Stimulated activated naive CD8-positive, alpha-beta T cell treated with anti-CD3 and anti-CD28 coated beads, Interleukin-15, amount 100 ng/mL, for 72 hours (primary cell): ENCODE measurements around the gene LSM14B.
"Not testable (repeated sequence)": the region's sequence is repeated elsewhere in the genome, so short reads cannot be mapped to it uniquely, and the experiment has no call there.

Experiments
- ATAC-seq: fragments of 150-1000 bp; cut with Tn5 transposase; 2 replicates; pipeline ENCODE4 v1.10.0; 2021; ENCODE audit warnings: mild to moderate bottlenecking, moderate library complexity
- DNase-seq, 2 donors: peaks; one replicate each; pipeline ENCODE4 v3.0.0; 2021 to 2022
- H3K27ac Mint-ChIP-seq, 2 donors: one replicate each; pipeline ENCODE4 v1.8.0; 2022; ENCODE audit warnings: mild to moderate bottlenecking in 2 of 2, mixed read lengths in 2 of 2, moderate library complexity in 2 of 2
- H3K27me3 Mint-ChIP-seq: one replicate; pipeline ENCODE4 v1.8.0; 2022; ENCODE audit warnings: mixed read lengths
- H3K4me1 Mint-ChIP-seq: one replicate; pipeline ENCODE4 v1.8.0; 2022; ENCODE audit warnings: mild to moderate bottlenecking, mixed read lengths
- H3K4me3 Mint-ChIP-seq, 2 donors: one replicate each; pipeline ENCODE4 v1.8.0; 2022; ENCODE audit warnings: mild to moderate bottlenecking in 2 of 2, mixed read lengths in 2 of 2, moderate library complexity in 1 of 2
- H3K9me3 Mint-ChIP-seq, 2 donors: one replicate each; pipeline ENCODE4 v1.8.0; 2022; ENCODE audit warnings: mixed read lengths in 2 of 2

LSM14B gene

DNA sequence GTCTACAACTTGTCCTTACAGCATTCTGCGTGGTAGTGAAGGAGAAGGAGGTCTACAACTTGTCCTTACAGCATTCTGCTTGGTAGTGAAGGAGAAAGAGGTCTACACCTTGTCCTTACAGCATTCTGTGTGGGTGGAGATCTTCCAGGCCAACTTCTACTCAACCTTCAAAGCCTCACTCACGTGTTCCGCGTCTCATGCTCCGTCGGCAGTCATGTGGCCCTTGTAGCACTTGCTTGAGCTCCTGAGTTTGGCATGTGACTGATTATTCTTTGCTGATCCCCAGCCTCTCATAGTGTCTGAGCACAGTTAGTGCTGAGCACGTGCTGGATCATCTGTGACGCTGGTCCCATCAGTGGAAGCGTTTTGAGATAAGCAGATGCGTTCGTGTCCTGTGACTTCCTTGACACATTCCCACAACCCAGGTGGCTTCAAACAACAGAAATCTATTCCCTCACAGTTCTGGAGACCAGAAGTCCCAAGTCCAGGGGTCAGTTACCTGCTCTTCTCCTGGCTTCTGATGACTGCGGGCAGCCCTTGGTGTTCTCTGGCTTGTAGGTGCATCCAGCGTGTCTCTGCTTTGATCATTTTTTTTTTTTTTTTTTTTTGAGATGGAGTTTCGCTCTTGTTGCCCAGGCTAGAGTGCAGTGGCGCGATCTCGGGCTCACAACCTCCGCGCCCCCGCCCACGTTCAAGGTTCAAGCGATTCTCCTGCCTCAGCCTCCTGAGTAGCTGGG, 23.9 kb downstream of the LSM14B start:
- Mint-ChIP-seq H3K27ac (no peak overlapping the region), H3K4me1 (peaks cover 52% of the 10 kb centered on the region), H3K9me3 (no peaks in the 10 kb centered on the region), H3K4me3 (no peak overlapping the region), H3K27me3 (no peaks in the 10 kb centered on the region)
- no peak for ATAC-seq
- no peak for DNase-seq

DNA sequence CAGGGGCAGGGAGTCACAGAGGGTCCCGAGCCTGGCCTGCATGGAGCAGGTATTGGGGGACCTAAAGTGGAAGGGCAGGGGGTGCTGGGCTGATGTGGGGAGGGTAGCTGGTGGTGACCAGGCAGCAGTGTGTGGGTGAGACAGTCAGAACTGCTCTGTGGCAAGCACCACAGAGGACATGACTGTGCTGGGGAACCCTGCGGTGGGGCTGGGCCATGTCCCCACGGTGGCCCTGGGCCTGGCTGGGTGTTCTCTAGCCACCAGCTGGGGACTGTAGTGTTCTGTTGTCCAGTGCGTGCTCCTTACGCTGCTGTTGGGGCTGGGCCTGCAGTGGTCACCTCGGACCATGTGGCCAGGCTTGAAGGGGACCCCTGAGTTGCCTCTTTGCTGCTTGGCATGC, 24.9 kb downstream of the LSM14B start:
- DNase-seq (no peak), ATAC-seq (no peak)
- no peak overlapping the region for H3K27ac Mint-ChIP-seq
- H3K4me3 Mint-ChIP-seq, result no peak overlapping the region
- no peaks in the 10 kb centered on the region for H3K27me3 Mint-ChIP-seq
- H3K9me3 Mint-ChIP-seq, result peaks cover 0 to 2% of the 10 kb centered on the region in 2 donors
- peaks cover 46% of the 10 kb centered on the region for H3K4me1 Mint-ChIP-seq

DNA sequence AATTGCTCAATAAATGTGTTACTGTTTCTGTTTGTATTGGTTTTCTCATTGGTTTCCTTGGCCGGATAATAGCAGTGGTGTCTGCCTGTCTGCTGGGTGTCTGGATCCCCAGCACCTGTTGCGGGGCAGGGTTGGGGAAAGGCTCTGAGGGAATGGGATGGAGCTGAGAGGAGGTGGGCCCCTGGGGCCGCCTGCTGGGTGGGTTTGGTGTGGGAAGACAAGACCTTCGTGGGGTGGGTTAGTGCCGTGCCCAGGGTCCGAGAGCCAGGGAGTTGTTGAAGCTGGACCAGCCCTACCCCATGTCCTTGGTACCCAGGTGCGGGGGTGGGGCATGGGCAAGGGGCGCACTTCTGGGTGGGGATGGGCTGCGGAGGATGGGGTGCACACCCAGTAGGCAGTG, 25.3 kb downstream of the LSM14B start:
- no peak for ATAC-seq
- Mint-ChIP-seq H3K27ac (peak overlapping the region in 1 of 2 donors; percentile 54), H3K4me3 (no peak overlapping the region), H3K27me3 (no peaks in the 10 kb centered on the region), H3K9me3 (peaks cover 0 to 6% of the 10 kb centered on the region in 2 donors), H3K4me1 (peaks cover 47% of the 10 kb centered on the region)
- no peak for DNase-seq

DNA sequence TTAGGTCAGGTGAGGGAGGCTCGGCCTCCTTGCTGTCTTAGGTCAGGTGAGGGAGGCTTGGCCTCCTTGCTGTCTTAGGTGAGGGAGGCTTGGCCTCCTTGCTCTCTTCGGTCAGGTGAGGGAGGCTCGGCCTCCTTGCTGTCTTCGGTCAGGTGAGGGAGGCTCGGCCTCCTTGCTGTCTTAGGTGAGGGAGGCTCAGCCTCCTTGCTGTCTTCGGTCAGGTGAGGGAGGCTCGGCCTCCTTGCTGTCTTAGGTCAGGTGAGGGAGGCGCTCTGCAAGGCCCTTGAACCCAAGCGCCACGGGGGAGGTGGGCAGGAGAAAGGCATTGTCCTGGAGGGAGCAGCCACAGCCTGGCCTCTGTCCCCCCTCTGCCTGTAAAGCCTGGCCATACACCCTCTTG, 26.1 kb downstream of the LSM14B start:
- not testable (repeated sequence) for ATAC-seq
- peaks cover 47% of the 10 kb centered on the region for H3K4me1 Mint-ChIP-seq

DNA sequence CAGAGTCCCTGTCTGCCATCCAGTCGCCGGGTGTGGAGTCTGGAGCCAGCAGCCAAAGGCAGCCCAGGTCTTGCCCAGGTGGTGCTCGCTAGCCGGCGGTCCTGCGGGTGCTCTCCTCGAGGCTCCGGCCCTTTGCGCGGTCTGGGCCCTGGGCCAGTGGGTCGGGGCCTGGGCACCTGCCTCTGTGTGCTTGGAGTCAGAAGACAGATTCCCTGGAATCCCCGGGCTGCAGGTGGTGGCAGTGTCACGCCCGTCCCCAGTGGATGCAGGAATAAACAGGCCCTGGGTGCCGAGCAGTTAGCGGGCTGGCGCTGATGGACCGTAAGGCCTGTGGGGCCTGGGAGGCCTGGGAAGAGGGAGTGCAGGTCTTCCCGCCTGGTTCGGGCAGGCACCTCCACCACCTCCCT, 26.6 kb downstream of the LSM14B start:
- H3K4me1 Mint-ChIP-seq, result peaks cover 47% of the 10 kb centered on the region
- H3K9me3 Mint-ChIP-seq, result peaks cover 11 to 19% of the 10 kb centered on the region in 2 donors
- no peak overlapping the region for H3K27ac Mint-ChIP-seq
- ATAC-seq, result no peak
- H3K27me3 Mint-ChIP-seq, result no peaks in the 10 kb centered on the region
- no peak overlapping the region for H3K4me3 Mint-ChIP-seq
- no peak for DNase-seq

More for the DNA sequence above, 26.1 kb downstream of the LSM14B start:
- H3K27ac Mint-ChIP-seq, H3K27me3 Mint-ChIP-seq, H3K4me3 Mint-ChIP-seq, DNase-seq: not testable (repeated sequence)
- peaks cover 6 to 14% of the 10 kb centered on the region in 2 donors for H3K9me3 Mint-ChIP-seq

DNA sequence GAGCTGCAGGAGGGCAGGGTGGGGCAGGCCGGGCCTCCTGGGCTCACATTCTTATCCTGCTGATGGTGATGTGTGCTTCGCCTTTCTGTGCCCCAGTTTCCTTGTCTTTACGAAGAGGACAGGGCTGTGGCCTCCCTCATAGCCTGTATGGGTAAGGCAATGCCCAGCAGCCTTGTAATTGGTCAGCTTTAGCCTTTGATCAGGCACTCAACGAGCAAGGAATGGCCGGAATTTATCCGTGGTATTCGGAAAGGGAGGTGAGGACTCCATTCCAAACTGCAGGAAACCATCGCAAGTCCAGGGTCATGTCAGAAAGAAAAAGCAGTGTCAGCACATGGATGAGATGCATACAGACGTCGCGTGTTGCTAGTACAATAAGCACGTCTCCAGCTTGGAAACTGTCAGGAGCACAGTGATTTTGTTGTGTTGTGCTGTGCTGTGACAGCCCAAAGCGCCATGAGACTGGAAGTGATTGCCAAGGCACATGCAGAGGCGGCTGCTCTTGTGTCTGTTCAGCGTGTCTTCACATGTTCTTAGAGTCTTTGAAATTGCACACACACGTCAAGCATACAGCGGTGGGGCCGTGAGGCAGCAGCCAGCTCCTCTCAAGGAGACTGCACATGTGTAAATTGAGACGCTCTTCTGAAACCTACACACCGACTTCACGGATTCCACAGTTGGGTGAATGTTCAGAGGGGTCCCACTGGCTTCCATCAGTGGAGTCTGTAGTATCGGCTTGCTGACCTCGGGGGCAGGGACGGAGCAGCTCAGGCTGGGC, 27.4 kb downstream of the LSM14B start:
- DNase-seq, result no peak
- Mint-ChIP-seq H3K4me1 (peaks cover 44% of the 10 kb centered on the region), H3K27ac (no peak overlapping the region), H3K4me3 (no peak overlapping the region), H3K9me3 (peaks cover 12 to 19% of the 10 kb centered on the region in 2 donors), H3K27me3 (no peaks in the 10 kb centered on the region)
- no peak for ATAC-seq

DNA sequence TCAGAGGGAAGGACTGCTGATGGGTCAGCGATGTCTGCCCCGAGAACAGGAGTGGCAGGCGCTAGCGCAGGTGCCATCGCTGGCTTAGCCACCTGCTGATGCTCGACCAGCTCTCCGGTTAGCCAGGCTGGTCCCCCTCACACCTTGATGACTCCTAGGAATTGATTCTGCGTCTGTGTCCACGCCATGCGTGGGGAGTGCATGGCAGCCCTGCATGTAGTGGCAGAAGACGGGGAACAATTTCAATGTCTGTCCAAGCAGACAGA, 28.0 kb downstream of the LSM14B start:
- DNase-seq (no peak), ATAC-seq (no peak)
- peaks cover 38% of the 10 kb centered on the region for H3K4me1 Mint-ChIP-seq
- peak overlapping the region in 1 of 2 donors; percentile 89 for H3K27ac Mint-ChIP-seq
- H3K27me3 Mint-ChIP-seq, result no peaks in the 10 kb centered on the region
- no peak overlapping the region for H3K4me3 Mint-ChIP-seq
- H3K9me3 Mint-ChIP-seq, result peaks cover 12 to 19% of the 10 kb centered on the region in 2 donors

DNA sequence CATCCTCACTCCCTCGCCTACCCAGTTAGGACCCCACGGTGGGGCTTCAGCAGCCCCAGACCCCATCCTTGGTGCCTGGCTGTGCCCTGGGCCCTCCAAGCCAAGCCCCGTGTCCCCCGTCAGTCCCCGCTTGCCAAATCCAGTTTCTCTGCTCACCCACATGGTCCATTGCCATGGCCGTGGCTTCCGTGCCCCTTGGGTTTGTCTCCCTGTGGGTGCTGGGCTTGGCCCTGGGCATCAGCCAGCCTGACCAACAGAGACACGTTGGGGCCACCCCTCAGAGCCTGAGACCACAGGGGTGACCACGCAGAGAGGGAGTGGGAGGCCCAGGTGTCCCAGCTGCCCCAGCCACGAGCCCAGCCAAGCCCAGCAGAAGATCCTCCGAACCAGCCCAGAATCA, 28.9 kb downstream of the LSM14B start:
- Mint-ChIP-seq H3K27ac (peak overlapping the region in 1 of 2 donors; percentile 60), H3K4me3 (no peak overlapping the region)
- ATAC-seq, result no peak

DNA sequence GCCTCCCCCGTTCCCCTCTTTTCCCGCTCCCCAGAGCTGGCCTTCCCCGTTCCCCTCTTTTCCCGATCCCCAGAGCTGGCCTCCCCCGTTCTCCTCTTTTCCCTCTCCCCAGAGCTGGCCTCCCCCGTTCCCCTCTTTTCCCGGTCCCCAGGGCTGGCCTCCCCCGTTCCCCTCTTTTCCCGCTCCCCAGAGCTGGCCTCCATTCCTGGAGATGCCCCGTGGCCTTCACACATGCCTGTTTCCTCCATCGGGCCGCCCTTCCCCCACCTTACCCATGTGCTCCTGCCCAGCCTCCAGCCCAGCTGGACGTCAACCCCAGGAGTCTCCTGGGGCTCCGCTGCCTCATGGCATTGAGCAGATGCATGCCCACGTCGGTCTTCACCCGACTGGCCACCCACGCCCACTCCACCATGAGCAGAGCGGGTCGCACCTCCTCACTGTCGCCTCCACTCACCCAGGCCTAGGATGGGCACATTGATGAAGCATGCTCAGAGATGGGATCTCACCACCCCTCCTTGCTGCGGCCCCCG, 29.6 kb downstream of the LSM14B start:
- Mint-ChIP-seq H3K4me3 (no peak overlapping the region), H3K9me3 (peaks cover 12 to 19% of the 10 kb centered on the region in 2 donors), H3K4me1 (peaks cover 40% of the 10 kb centered on the region), H3K27ac (no peak overlapping the region), H3K27me3 (no peaks in the 10 kb centered on the region)
- no peak for DNase-seq
- no peak for ATAC-seq

More for the DNA sequence above, 28.9 kb downstream of the LSM14B start:
- no peak for DNase-seq
- Mint-ChIP-seq H3K9me3 (peaks cover 12 to 19% of the 10 kb centered on the region in 2 donors), H3K27me3 (no peaks in the 10 kb centered on the region), H3K4me1 (peaks cover 37% of the 10 kb centered on the region)

DNA sequence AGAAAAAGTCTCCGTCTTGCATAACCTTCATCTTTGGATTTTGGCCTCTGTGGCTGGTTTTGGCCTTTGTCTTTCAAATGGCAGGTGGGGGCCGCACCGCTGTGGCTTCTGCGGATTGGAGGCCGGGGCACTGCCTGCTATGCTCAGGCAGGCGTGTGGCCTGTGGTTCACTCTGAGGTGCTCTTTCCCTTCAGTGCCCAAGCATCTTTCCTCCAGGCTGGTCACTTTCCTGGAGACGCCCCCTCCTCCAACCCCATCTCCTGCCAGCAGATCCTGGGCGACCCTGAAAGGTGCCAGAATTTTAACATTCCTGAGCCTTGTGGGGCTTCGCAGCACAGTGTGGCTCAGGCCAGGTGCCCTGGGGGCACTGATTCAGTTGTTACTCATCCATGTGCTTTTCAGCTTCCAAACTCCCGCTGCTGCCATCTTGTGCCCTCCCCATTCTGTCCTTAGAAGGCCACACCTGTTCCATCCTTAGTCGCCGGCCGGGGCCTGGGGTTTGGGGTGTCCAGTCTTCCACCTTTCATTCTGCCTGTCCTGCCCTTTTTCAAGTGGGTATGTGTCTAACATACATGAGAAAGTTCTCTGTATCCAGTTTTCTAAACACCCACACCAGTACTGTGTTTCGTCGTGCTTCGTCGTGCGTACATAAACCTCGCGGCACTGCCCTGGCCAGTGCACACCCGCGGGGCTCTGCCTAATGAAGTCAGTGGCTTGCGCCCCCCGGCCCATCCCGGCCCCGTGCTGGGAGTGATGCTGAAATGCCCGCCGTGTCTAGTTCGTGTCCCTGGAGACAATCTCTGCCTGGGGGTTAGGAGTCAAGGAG, 33.4 kb downstream of the LSM14B start:
- Mint-ChIP-seq H3K27ac (peak overlapping the region in 1 of 2 donors; percentile 75), H3K27me3 (no peaks in the 10 kb centered on the region), H3K4me3 (no peak overlapping the region), H3K9me3 (peaks cover 12 to 19% of the 10 kb centered on the region in 2 donors), H3K4me1 (peaks cover 56% of the 10 kb centered on the region)
- ATAC-seq (no peak), DNase-seq (no peak)

DNA sequence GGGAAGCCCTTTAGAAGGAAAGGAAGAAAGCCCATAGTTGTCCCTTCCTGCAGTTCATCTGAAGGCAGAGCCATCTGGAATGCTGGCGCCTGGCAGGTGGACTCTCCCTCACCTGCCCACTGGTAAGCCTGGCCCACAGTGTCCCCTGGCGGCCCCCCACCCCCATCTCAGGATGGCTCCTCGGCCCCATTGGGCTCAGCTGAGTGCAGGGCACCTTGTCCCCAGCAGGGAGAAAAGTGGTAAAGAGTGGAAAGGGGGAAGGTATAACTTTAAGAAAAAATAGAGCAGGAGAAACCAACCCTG, 33.9 kb downstream of the LSM14B start:
- Mint-ChIP-seq H3K4me3 (no peak overlapping the region), H3K27me3 (no peaks in the 10 kb centered on the region), H3K9me3 (peaks cover 12 to 19% of the 10 kb centered on the region in 2 donors), H3K27ac (no peak overlapping the region), H3K4me1 (peaks cover 57% of the 10 kb centered on the region)
- DNase-seq (no peak), ATAC-seq (no peak)

DNA sequence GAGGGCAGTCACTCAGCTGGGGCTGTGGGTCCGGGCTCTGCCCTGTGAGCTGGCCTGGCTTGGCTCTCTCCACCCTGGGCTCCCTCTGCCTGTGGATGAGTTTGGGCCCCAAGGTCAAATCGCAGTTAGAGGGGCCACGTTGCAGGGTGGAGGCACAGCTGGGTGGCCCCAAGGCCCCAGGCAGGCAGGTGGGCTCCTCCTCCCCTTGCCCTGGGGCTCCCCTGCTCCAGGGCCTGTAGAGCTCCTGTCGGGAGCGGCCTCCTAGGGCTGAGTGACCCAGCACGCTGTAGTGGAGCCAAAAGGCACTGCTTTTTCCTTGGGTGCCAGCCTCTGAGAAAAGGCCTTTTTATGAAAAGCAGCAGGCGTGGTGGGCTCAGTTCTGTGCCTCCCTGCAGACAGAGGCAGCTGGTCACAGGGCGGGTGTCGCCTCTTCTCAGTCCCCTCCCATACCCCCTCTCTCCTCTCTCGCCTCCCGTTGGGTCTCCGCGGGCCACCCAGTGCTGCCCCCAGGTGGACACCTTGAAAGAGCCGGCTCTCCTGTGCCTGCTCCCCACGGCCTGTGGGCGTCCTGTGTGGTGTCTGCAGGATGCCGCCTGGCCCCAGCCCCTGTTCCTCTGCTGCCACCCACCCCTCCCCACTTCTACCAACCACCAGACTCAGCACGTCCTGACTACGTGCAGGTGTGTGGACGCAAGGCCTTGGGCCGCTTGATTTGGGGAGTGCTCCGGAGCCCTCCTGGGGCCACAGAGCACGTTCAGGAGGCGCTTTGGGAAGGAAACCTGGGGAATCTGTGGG, 34.5 kb downstream of the LSM14B start:
- ATAC-seq (peak; percentile 80), DNase-seq (peak; percentile 76)
- peaks cover 57% of the 10 kb centered on the region for H3K4me1 Mint-ChIP-seq
- no peak overlapping the region for H3K4me3 Mint-ChIP-seq
- peaks cover 12 to 19% of the 10 kb centered on the region in 2 donors for H3K9me3 Mint-ChIP-seq
- H3K27ac Mint-ChIP-seq, result no peak overlapping the region
- H3K27me3 Mint-ChIP-seq, result no peaks in the 10 kb centered on the region

DNA sequence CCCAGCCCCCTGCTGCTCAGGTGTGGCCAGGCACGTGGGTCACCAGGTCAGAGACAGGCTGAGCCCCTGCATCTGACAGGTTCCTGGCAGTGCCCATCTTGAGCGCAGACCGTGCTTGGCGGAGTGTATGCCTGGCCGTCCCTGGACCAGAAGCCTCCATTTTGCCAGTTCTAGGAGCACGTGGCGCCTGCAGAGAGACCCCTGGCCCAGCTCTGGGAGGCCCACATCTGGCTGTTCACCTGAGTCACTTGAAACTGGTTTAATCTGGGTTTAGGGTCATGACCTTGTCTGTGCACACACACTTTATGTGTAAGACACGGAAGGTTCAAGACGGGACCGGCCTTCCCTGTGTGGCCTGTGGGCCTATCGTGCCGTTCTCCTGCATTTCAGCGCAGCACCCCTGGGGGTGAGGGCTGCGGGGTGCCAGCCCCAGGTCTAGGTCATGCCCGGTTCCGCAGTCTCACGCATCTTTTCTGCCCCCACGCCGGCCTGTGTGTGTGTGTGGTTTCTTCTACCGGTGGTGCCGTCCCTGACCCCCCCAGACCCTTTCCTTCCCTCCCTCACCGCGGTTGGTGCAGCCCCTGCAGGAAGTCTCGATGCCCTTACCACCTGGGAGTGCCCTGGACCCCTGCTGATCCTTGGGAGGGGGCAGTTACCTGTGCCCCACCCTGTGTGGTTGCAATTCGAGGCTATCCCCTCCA, 35.3 kb downstream of the LSM14B start:
- Mint-ChIP-seq H3K27ac (no peak overlapping the region), H3K9me3 (peaks cover 12 to 13% of the 10 kb centered on the region in 2 donors), H3K4me1 (peaks cover 51% of the 10 kb centered on the region), H3K4me3 (no peak overlapping the region), H3K27me3 (no peaks in the 10 kb centered on the region)
- no peak for ATAC-seq
- no peak for DNase-seq

DNA sequence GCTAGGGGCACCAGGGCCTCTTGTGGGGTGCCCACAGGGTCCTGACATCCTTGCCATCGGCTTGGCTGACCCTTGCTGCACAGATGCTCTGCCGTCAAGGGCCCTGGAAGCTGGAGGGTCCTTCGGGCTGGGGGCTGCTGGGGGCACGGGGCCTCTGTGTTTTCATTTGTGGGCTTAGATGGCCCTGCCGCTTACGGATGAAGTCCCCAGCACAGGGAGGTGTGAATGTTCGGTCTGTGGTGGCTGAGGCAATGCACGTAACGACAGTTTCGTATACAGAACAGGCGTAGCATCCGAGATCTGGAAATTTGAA, 35.8 kb downstream of the LSM14B start:
- Mint-ChIP-seq H3K4me1 (peaks cover 51% of the 10 kb centered on the region), H3K27me3 (no peaks in the 10 kb centered on the region), H3K27ac (no peak overlapping the region), H3K9me3 (peaks cover 7 to 8% of the 10 kb centered on the region in 2 donors), H3K4me3 (no peak overlapping the region)
- no peak for DNase-seq
- ATAC-seq, result no peak

DNA sequence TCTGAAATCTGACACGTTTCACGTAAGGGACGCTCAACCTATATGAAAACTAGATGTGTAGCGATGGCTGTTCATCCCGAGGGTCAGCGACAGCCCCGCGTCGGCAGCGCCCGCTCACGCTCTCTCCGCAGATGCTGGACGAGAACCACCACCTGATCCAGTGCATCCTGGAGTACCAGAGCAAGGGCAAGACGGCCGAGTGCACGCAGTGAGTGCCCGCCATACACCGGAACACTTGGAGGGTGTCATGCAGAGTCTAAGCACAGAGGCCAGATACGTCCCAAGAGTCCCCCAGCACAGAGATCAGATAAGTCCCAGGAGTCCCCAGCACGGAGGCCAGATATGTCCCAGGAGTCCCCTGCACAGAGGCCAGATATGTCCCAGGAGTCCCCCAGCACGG, 36.3 kb downstream of the LSM14B start:
- Mint-ChIP-seq H3K9me3 (peaks cover 3 to 5% of the 10 kb centered on the region in 2 donors), H3K4me3 (no peak overlapping the region), H3K27me3 (no peaks in the 10 kb centered on the region), H3K4me1 (peaks cover 51% of the 10 kb centered on the region), H3K27ac (no peak overlapping the region)
- no peak for ATAC-seq
- no peak for DNase-seq
